HG02884 (cell line): ENCODE data around the gene CDC5L.

Experiments
- ATAC-seq: cut with Tn5 transposase; IDR thresholded peaks from one replicate; pipeline ENCODE4 v1.9.1; 2021; ENCODE audit warnings: mild to moderate bottlenecking, moderate library complexity; ENCODE audit not compliant: unreplicated experiment

CDC5L gene

GRCh38 chr6:44473393-44474189 lies 86.1 kb downstream of the CDC5L start:
- ATAC-seq, result no peak

DNA sequence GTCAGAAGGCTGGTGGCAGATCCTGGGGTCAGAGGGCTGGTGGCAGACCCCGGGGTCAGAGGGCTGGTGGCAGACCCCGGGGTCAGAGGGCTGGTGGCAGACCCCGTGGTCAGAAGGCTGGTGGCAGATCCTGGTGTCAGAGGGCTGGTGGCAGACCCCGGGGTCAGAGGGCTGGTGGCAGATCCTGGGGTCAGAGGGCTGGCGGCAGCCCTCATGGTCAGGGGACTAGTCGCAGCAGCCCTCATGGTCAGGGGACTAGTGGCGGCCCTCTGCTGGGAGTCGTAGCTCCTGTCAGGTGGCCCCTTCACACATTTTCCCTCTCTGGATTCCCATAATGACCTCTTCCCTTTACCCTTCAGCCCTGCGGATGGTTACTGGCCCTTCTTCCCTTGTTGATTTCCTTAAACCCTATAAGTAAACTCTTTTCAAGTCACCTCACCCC lies 86.7 kb downstream of the CDC5L start:
- ATAC-seq, result no peak

- no peak for ATAC-seq
Measured at GRCh38 chr6:44474643-44475042, 87.1 kb downstream of the CDC5L start.

DNA sequence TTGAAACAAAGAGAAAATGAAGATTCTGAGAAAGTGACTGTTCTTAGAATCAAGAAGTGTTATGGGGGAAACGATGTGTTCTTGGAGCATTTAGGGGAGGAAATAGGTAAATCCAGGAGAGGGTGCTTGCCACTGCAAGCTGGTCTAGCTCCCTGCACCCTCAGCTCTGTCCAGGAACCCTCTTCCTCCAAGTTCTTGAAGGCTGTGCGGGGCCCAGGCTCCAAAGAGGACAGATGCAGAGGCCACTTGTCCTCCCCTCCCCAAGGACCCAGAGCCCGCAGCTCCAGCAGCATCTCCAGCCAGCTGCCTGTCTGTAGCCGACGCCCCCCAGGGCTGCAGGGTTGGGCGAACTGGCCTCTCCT lies 87.9 kb downstream of the CDC5L start:
- no peak for ATAC-seq

- peak; percentile 63 for ATAC-seq
Measured at GRCh38 chr6:44475779-44476434, 88.4 kb downstream of the CDC5L start.

DNA sequence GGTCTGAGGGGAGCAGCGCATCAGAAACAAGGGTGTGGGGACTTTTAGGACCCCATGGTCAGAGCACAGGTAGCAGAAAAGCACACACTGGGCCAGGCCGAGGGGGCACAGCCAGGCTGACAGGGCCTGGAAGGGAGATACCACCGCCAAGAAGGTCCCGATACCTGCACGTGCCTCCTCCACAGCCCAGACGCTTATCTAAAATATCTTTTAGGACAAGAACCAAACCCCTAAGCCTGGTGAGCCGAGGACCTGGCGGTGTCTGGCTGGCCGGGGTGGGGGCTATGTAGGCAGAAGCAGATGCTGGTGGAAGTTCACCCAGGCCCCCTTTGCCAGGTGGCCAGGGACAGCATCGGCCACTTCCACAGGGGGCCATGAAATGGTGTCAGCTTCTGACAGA lies 89.3 kb downstream of the CDC5L start:
- ATAC-seq, result no peak

GRCh38 chr6:44477293-44477894 lies 89.9 kb downstream of the CDC5L start:
- no peak for ATAC-seq

DNA sequence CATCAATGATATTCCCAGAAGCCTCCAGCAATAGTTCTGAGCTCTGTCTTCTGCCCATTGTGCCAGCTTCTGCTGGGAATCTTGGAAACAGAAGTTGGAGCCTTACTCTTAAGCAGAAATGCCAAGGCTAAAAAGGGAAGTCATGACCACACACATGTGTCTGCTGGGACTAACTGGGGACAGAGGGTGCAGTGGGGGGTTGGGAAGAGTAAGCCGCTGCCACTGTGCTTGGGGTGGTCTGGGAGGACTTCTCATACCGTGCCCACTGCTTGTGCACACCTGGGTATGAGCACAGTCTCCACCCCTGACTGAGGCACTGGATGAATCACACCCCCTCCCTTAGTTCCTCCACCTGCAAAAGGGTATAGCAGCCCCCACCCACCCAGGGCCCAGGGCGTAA lies 90.7 kb downstream of the CDC5L start:
- ATAC-seq, result no peak

- no peak for ATAC-seq
Measured at GRCh38 chr6:44478591-44479254, 91.2 kb downstream of the CDC5L start.

DNA sequence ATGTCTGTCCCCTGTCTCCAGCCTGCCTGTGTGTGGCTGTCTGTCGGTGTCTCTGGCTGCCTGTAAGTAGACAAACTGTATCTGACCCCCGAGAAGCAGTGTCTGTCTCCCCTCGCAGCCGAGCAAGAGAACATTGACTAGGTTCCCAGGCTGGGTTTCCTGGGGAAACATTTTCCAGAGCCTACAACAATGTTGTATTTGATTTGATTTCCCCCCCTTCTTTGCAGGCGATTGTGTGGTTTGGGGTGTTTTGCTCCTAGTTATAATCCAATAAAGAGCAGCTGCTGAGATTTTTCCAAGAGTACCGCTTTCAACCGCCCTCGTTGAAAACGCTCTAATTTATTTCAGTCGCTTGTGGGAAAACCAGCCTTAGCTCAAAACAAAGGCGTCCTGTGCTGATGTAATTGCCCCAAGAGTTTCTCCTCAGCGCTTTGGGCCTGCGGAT lies 92.6 kb downstream of the CDC5L start:
- no peak for ATAC-seq

DNA sequence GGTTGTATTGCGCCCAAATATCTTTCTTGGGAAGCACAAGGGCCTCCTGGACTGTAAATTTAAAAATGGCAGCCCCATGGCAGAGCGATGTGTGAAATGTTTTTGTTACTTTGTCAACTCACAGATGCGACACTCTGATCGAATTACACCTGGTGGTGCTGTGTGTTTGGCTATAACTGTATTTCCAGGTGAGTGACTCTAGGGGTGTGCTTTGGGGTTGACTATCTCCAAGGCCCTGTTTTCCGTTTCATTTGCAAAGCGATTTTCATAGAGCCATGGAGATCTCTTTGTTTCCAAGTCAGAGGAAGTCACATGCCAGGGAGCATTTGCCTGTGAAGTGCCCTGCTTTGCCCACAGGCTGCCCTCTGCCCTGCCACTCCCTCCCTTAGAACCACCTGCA lies 93.5 kb downstream of the CDC5L start:
- ATAC-seq, result no peak

DNA sequence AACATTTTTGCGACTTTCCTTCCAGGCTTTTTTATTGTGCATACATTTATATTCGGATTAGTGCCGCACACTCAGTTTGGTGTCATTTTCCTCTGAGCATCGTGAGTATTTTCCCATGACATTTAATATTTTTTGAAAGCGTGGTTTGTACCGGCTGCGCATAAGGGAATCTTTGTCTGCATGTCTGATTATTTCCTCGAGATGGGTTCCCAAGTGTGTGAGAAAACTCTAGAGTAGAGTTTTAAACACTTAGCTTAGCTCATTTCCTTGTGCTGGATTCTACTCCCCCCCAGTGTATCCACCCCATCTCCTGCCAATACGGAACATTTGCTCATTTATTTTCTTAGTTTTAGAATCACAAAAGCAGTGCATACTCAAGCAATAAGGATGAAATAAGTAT lies 94.3 kb downstream of the CDC5L start:
- no peak for ATAC-seq

DNA sequence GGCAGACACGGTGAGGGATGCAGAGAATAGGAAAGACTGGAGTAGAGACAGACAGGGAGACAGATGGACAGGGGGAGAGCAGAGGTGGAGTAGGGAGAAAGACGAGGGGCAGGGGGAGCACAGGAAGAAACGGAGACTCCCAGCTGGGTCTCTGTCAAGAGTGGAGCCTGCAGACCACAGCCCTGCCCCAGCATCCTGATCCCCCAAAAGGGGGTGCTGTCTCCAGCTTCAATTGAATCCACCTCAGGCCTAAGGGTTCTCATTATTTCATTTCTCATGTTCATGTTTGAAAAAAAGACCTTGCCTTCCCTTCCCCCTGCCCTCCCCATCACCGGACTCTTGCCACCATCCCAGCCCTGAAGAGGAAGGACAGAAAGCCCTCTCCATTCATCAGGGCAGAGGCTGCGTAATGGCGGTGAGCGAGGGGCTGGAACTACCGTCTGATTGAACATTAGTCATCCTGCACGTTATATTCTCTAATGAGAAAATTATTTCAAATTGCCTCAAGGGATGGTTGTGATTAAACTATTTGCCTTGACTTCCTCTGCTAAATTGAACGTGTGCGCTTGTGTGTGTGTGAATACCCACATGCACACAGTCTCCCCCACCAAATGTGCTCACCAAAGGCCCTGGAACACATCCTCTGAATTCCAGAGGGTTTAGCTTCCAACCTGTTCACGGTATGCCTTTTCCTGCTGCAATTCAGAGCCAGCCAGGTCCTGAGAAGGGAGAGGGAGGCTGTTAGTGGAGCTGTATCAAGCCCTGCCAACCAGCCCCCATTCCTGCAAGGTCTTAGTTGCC lies 98.3 kb downstream of the CDC5L start:
- no peak for ATAC-seq

DNA sequence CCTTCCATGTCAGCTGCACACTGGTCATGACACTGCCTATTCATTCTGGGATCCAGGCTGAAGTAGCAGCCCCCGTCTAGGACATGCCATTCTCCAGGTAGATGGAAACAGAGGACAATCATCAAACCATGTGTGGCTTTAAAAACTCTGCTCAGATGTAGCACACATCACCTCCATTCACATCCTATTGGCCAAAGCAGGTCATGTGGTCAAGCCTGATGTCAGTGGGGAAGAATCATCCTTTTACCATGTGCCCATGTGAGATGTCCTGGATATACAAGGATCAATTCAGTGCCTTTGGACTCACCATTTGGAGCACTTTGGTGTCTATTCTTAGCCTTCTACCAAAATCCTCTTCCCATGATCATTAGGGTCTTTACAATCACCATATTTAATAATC lies 99.5 kb downstream of the CDC5L start:
- ATAC-seq, result no peak

DNA sequence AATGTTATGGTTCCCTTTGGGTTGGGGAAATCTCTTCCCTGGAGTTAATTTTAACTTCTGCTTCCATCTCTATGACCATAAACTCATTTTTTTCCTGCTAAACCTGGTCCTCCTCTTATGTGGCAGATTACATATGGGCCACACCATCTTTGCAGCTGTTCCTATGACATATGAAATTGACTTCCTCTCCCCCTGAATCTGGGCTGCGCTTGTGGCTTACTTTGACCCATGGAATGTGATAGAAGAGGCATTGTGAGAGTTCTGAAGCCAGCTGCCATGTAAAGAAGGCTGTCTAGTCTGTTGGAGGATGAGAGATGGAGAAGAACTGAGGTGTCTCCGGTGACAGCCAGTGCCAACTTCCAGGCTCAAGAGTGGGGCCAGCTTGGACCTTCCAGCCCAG lies 100.1 kb downstream of the CDC5L start:
- no peak for ATAC-seq

DNA sequence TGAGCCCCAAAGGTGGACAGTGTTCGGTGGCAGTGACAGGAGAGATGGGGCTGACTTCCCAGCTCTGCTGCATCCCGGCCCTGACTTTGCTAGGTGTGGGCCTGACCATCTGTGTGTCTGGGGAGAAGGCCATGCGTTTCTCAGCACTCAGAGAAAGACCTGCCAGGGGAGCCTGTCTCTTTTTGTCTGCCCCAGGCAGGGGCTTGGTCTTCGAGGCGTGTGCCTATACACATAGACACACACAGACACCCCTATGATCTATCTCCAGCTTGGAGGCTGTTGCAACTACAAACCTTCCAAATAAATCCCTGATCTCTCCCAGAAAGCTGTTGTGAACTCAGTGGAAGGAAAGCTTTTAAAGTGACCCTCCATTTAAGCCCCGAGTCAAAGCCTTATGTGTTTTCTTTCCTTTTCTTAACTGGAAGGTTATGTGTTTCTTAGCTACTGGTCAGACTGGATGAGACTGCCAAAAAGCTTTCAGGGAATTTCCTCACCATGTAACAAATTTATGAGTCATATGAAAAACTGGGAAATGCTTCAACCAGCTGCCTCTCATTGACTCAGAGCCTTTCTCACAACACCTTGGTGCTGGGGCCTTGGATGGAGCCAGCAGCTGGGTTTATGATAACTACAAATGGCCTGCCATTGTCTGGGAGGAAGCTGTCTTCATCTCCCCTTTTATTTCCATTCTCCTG lies 102.6 kb downstream of the CDC5L start:
- no peak for ATAC-seq

DNA sequence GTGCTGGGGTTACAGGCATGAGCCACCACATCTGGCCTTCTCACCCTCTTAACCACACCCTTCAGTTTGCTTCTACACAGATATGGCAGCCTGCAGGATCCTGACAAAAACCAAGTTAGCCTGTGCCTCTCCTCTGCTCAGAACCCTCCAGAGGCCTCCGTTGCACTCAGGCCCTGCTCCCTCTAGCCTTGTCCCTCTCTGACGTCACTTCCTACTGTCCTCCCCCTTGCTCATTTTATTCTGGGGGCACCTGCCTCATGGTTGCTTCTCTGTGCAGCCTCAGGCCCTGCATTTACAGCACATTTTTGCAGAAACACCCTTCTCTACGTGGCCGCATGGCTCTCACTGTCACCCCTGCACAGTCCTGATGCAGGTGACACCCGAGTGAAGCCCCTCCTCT lies 105.6 kb downstream of the CDC5L start:
- ATAC-seq, result no peak

DNA sequence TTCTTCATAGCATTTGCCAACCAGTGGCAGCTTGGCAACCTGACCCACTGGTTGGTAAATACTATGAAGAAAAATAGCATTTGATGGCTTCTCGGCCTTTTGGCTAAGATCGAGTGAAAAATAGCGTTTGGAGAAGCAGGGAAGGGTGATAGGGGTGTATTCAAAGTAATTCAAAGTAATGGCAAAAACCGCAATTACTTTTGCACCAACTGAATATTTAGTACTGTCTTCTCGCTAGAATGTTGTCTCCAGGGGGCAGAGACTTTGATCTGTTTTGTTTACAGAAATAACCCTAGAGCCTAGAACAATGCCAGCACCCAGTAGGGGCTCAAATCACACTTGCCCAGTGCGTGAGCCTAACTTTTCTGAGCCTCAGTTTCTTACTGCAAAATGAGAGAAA lies 106.1 kb downstream of the CDC5L start:
- no peak for ATAC-seq

DNA sequence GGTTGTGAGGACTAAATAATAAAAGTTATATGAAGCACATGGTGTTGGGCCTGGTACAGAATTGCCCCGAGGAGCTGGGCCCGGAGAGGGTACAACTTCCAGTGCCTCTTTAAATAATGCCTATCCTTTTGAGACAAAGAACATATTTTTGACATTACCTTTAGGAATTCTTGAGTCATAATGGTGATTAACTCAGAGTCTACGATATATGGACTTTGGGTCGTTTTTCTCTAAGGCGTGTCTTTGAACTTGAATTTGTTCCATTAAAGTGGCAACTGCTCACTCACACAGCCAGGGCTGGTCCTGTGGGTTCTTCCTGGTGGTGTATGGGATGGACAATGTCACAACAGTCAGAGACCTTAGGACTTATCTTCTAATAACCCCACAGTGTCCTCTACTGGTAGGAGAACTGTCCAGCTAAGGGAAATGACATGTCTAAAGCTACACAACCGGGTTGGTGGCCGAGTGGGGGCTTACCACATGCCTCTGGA lies 106.5 kb downstream of the CDC5L start:
- no peak for ATAC-seq
